HG02870 (cell line): ENCODE data around the gene ENOX1.

Experiments used
- ATAC-seq: cut with Tn5 transposase; IDR thresholded peaks from one replicate; pipeline ENCODE4 v1.9.1; 2021; ENCODE audit warnings: mild to moderate bottlenecking, moderate library complexity; ENCODE audit not compliant: unreplicated experiment

Gene ENOX1

GRCh38 chr13:43232144-43232872 lies 554.5 kb downstream of the ENOX1 start:
- no peak for ATAC-seq

GRCh38 chr13:43230989-43231388 lies 555.8 kb downstream of the ENOX1 start:
- ATAC-seq, result no peak

GRCh38 chr13:43229506-43229905 lies 557.3 kb downstream of the ENOX1 start:
- no peak for ATAC-seq

GRCh38 chr13:43227721-43228120 lies 559.1 kb downstream of the ENOX1 start:
- ATAC-seq, result no peak

- ATAC-seq, result no peak
Measured at GRCh38 chr13:43223216-43223615, 563.6 kb downstream of the ENOX1 start.

GRCh38 chr13:43222086-43222485 lies 564.7 kb downstream of the ENOX1 start:
- no peak for ATAC-seq

- no peak for ATAC-seq
Measured at GRCh38 chr13:43221611-43222010, 565.2 kb downstream of the ENOX1 start.

- no peak for ATAC-seq
Measured at GRCh38 chr13:43220873-43221595, 565.7 kb downstream of the ENOX1 start.

GRCh38 chr13:43214124-43214523 lies 572.6 kb downstream of the ENOX1 start:
- ATAC-seq, result no peak

- ATAC-seq, result no peak
Measured at GRCh38 chr13:43206838-43207237, 579.9 kb downstream of the ENOX1 start.

- no peak for ATAC-seq
Measured at GRCh38 chr13:43205416-43205815, 581.4 kb downstream of the ENOX1 start.

GRCh38 chr13:43204591-43204990 lies 582.2 kb downstream of the ENOX1 start:
- no peak for ATAC-seq

GRCh38 chr13:43203781-43204180 lies 583.0 kb downstream of the ENOX1 start:
- no peak for ATAC-seq

GRCh38 chr13:43200736-43201135 lies 586.0 kb downstream of the ENOX1 start:
- no peak for ATAC-seq

- no peak for ATAC-seq
Measured at GRCh38 chr13:43200307-43200706, 586.5 kb downstream of the ENOX1 start.

- ATAC-seq, result no peak
Measured at GRCh38 chr13:43196750-43197370, 589.9 kb downstream of the ENOX1 start.

GRCh38 chr13:43196086-43196621 lies 590.6 kb downstream of the ENOX1 start:
- no peak for ATAC-seq

GRCh38 chr13:43195551-43195950 lies 591.2 kb downstream of the ENOX1 start:
- ATAC-seq, result no peak

GRCh38 chr13:43195112-43195511 lies 591.7 kb downstream of the ENOX1 start:
- ATAC-seq, result no peak

GRCh38 chr13:43193789-43194420 lies 592.9 kb downstream of the ENOX1 start:
- no peak for ATAC-seq

GRCh38 chr13:43191546-43191945 lies 595.2 kb downstream of the ENOX1 start:
- no peak for ATAC-seq
